A549 (cell line): ENCODE data around the gene SEC31B. TPM values are rescaled to one million over a fixed set of nuclear protein-coding genes. Genes with fewer than 3 reads are reported as not detected.

Experiments
- ATAC-seq, 2 experiments: fragments of 200-7000 bp in 1 of 2; fragments of >200 bp in 1 of 2; cut with Nextera tagmentation in 1 of 2; cut with Tn5 transposase in 1 of 2; 3 replicates each; pipeline versions ENCODE4 v1.8.0 to v1.9.1; 2018 to 2020; ENCODE audit warnings: mild to moderate bottlenecking in 1 of 2, moderate library complexity in 1 of 2
- CTCF ChIA-PET: fragments of 300-600 bp; sonication (Branson Sonifier 250); formaldehyde crosslinking; extraction: SDS; loops from one replicate; lab custom pipeline; 2021; ENCODE audit warnings: antibody characterized with exemption, inconsistent platforms; lab: Yijun Ruan, JAX
- POLR2A ChIA-PET: fragments of 350-600 bp; formaldehyde crosslinking; extraction: SDS; loops from one replicate; lab custom pipeline; 2021; ENCODE audit warnings: antibody characterized with exemption, inconsistent platforms; lab: Yijun Ruan, JAX
- DNase-seq, 2 experiments: peaks; one replicate each; pipeline versions ENCODE4 v3.0.0 to v3.0.0-alpha.2; 2011 to 2016; ENCODE audit warnings: low read depth in 1 of 2, low spot score in 1 of 2
- FAIRE-seq: peaks from 2 replicates; lab custom pipeline; 2011; peaks lifted over from hg19 to GRCh38; lab: Jason Lieb, UNC
- H3K27ac ChIP-seq, 2 experiments: fragments of >200 bp; sonication (Bioruptor Twin); formaldehyde crosslinking; 3 replicates each; pipeline ENCODE4 v1.5.1; 2016 to 2017
- H3K4me1 ChIP-seq: fragments of >200 bp; sonication (Bioruptor Twin); formaldehyde crosslinking; 3 replicates; pipeline ENCODE4 v1.6.1; 2016
- H3K4me2 ChIP-seq: fragments of >200 bp; sonication (Bioruptor Twin); formaldehyde crosslinking; 3 replicates; pipeline ENCODE4 v1.6.1; 2016
- H3K4me3 ChIP-seq: fragments of >200 bp; sonication (Bioruptor Twin); formaldehyde crosslinking; 3 replicates; pipeline ENCODE4 v1.5.1; 2016
- H3K9me3 ChIP-seq: fragments of >200 bp; sonication (Bioruptor Twin); formaldehyde crosslinking; 3 replicates; pipeline ENCODE4 v1.6.1; 2016
- BCL3 ChIP-seq: fragments of >200 bp; sonication (Bioruptor Twin); formaldehyde crosslinking; IDR thresholded peaks from 3 replicates; pipeline ENCODE4 v1.6.1; 2016
- BHLHE40 ChIP-seq: IDR thresholded peaks from 2 replicates; pipeline ENCODE4 v1.6.1; 2012; ENCODE audit warnings: low read depth, low read length, inconsistent platforms
- E2F6 ChIP-seq: IDR thresholded peaks from 2 replicates; pipeline ENCODE4 v1.6.1; 2012; ENCODE audit warnings: low read depth, borderline replicate concordance
- EHF ChIP-seq: fragments of 250-450 bp; sonication (Bioruptor Pico); IDR thresholded peaks from 2 replicates; pipeline ENCODE4 v1.5.0; 2020; ENCODE audit warnings: mild to moderate bottlenecking
- EP300 ChIP-seq, 2 experiments: fragments of >200 bp; sonication (Bioruptor Twin); formaldehyde crosslinking; IDR thresholded peaks; 2 replicates in 1 of 2; 3 replicates in 1 of 2; pipeline ENCODE4 v1.6.1; 2016 to 2017
- FOSL2 ChIP-seq, 2 experiments: fragments of 450-650 bp in 1 of 2; fragments of >200 bp in 1 of 2; sonication (Bioruptor Twin) in 1 of 2; formaldehyde crosslinking; IDR thresholded peaks; 2 replicates each; pipeline versions ENCODE4 v1.5.0 to v1.6.1; 2016 to 2020; ENCODE audit warnings: mild to moderate bottlenecking in 1 of 2, moderate library complexity in 1 of 2
- GATA3 ChIP-seq: IDR thresholded peaks from 2 replicates; pipeline ENCODE4 v1.6.1; 2012; ENCODE audit warnings: borderline replicate concordance
- HOXA7 ChIP-seq: fragments of 250-450 bp; sonication (Bioruptor Pico); IDR thresholded peaks from 2 replicates; pipeline ENCODE4 v1.5.0; 2020; ENCODE audit warnings: mild to moderate bottlenecking, moderate library complexity
- HOXB13 ChIP-seq: fragments of 250-450 bp; sonication (Bioruptor Pico); IDR thresholded peaks from 2 replicates; pipeline ENCODE4 v1.5.0; 2020; ENCODE audit warnings: low read depth, mild to moderate bottlenecking, moderate library complexity
- HOXB5 ChIP-seq: fragments of 250-450 bp; sonication (Bioruptor Pico); IDR thresholded peaks from 2 replicates; pipeline ENCODE4 v1.5.0; 2020; ENCODE audit warnings: mild to moderate bottlenecking, moderate library complexity
- JUN ChIP-seq, 2 experiments: fragments of >200 bp; sonication (Bioruptor Twin); formaldehyde crosslinking; IDR thresholded peaks; 2 replicates in 1 of 2; 3 replicates in 1 of 2; pipeline ENCODE4 v1.6.1; 2016 to 2017
- JUNB ChIP-seq: fragments of >200 bp; sonication (Bioruptor Twin); formaldehyde crosslinking; IDR thresholded peaks from 2 replicates; pipeline ENCODE4 v1.6.1; 2016
- KDM1A ChIP-seq: fragments of 200-600 bp; sonication (generic); IDR thresholded peaks from 2 replicates; pipeline ENCODE4 v1.6.1; 2016; ENCODE audit warnings: low read depth, mild to moderate bottlenecking
- KDM5A ChIP-seq: fragments of 200-600 bp; sonication (generic); IDR thresholded peaks from 2 replicates; pipeline ENCODE4 v1.6.1; 2016; ENCODE audit warnings: antibody characterized with exemption, mild to moderate bottlenecking
- MAFK ChIP-seq: fragments of 450-650 bp; IDR thresholded peaks from 2 replicates; pipeline ENCODE4 v1.6.1; 2014; ENCODE audit not compliant: partially characterized antibody
- MAZ ChIP-seq: fragments of 150-350 bp; IDR thresholded peaks from 2 replicates; pipeline ENCODE4 v1.6.1; 2014; ENCODE audit warnings: antibody characterized with exemption, low read depth, low read length, borderline replicate concordance
- NFE2L2 ChIP-seq: fragments of 150-350 bp; conservative IDR thresholded peaks from 2 replicates; pipeline ENCODE4 v1.6.1; 2014; ENCODE audit warnings: low read length
- PHF8 ChIP-seq: fragments of 200-600 bp; sonication (generic); IDR thresholded peaks from 2 replicates; pipeline ENCODE4 v1.6.1; 2016; ENCODE audit warnings: low read depth, mild to moderate bottlenecking, antibody characterized with exemption, moderate library complexity, borderline replicate concordance
- RAD21 ChIP-seq, 2 experiments: fragments of >200 bp in 1 of 2; sonication (Bioruptor Twin) in 1 of 2; formaldehyde crosslinking in 1 of 2; IDR thresholded peaks in 1 of 2; conservative IDR thresholded peaks in 1 of 2; 2 replicates in 1 of 2; 3 replicates in 1 of 2; pipeline ENCODE4 v1.6.1; 2012 to 2018; ENCODE audit warnings: inconsistent platforms in 1 of 2
- RARB ChIP-seq: fragments of 250-450 bp; sonication (Bioruptor Pico); IDR thresholded peaks from 2 replicates; pipeline ENCODE4 v1.8.0; 2021; ENCODE audit warnings: mild to moderate bottlenecking, moderate library complexity
- RCOR1 ChIP-seq: fragments of 150-350 bp; IDR thresholded peaks from 2 replicates; pipeline ENCODE4 v1.6.1; 2014; ENCODE audit warnings: antibody characterized with exemption, low read length, low read depth
- TFCP2L1 ChIP-seq: fragments of 250-450 bp; sonication (Bioruptor Pico); IDR thresholded peaks from 2 replicates; pipeline ENCODE4 v1.5.0; 2021; ENCODE audit warnings: mild to moderate bottlenecking
- TP53 ChIP-seq: fragments of 250-450 bp; sonication (Bioruptor Pico); IDR thresholded peaks from 2 replicates; pipeline ENCODE4 v1.5.0; 2021; ENCODE audit warnings: mild to moderate bottlenecking, moderate library complexity
- WGBS: methylation state at CpG from one replicate; pipeline ENCODE4 v1.1.6; 2017; ENCODE audit errors: missing lambda C conversion rate; 5-methylcytosine and 5-hydroxymethylcytosine counted together
- polyA plus RNA-seq, 4 experiments: library from polyadenylated mRNA; depleted of rRNA in 3 of 4; stranded (reverse); fragments of >200 nt; fragmentation: RNase III in 1 of 4; extraction: RNeasy Plus Mini Kit Qiagen cat#74134 plus additional on column Dnase treatment in 1 of 4; gene quantifications; 2 replicates in 3 of 4; 3 replicates in 1 of 4; pipeline ENCODE4 v1.2.3, GENCODE V29; 2011 to 2017
- TF ChIP-seq, protein P1 (sequence below): IDR thresholded peaks from 2 replicates; pipeline ENCODE4 v1.6.1; 2012

SEC31B gene
- polyA plus RNA-seq, 2 of the 4 experiments (the other 2 are of a cell fraction), result 6.2 to 7.1 TPM

DNA sequence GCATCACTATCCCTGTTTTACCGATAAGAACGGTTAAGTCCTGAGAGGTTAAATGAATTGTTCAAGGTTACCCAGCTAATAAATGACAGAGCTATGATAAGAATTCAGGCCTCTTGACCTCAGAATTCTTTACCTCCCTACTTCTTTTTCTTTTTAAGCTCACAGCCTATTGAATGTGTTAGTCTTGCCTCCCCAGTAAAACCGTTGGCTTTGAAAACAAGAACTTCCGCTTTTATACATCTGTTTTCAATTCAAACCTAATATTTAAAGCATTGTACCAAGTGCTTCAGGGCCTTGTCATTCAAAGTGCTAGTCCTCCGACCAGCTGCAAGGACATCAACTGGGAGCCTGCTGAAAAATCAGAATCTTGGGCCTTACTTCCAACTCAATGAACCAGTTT lies 15.6 kb downstream of the SEC31B start:
- FAIRE-seq, result no peak

DNA sequence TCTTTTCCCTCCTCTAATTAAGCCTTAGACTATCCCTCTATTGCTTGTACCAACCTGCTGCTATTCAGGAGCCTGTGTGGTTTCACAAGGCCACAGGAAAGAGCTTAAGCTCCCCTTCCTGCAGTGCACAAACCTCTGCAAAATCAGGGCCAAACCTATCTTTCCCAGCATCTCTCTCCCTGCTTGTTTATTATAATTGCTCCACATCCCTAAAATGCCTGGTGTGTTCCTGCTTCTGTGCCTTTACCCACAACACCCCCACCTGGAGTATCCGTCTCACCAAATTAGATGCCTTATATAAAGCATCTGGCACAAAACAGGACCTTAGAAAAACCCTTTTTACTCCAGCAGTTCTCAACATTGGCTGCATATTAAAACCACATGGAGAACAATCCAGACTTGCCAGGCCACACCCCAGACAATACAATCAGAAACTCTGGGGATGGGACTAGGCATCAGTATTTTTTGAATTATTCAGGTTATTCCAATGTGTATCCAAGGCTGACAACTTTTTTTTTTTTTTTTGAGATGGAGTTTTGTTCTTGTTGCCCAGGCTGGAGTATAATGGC lies 16.7 kb downstream of the SEC31B start:
- Histone ChIP-seq H3K27ac (no peak overlapping the region), H3K4me3 (no peak overlapping the region), H3K9me3 (no peaks in the 10 kb centered on the region)
- DNase-seq, result no peak
- WGBS, result 91% methylated on average over 1 of the region's 1 CpG
- FAIRE-seq, result no peak
- TF ChIP-seq EHF (CRISPR knock-in tag), result no peak
- TF ChIP-seq, all 56 proteins: peak for 0
- ChIA-PET CTCF (interaction anchor here (2.3 to 23.5 kb wide), 3 partner anchors 16 to 71 kb away, joined by 9 to 267 read pairs (median 169); partner anchors contain the start of gene SEC31B), POLR2A (interaction anchor here (1.0 kb wide), 1 partner anchor 33 kb away, joined by 4 read pairs; the partner anchor contains the start of gene HIF1AN)
- ATAC-seq, result no peak
- no peak overlapping the region for H3K4me2 ChIP-seq
- H3K4me1 ChIP-seq, result peaks cover 10% of the 10 kb centered on the region; the same call in 2 of the 3 replicates

More for the DNA sequence above, 15.6 kb downstream of the SEC31B start:
- no peaks in the 10 kb centered on the region for H3K9me3 ChIP-seq
- no peak for DNase-seq
- WGBS, result 83% methylated on average over 5 of the region's 5 CpGs
- no peak overlapping the region for H3K4me2 ChIP-seq
- H3K4me3 ChIP-seq, result no peak overlapping the region
- TF ChIP-seq RCOR1, result no peak
- no peak for TF ChIP-seq HOXB5 (CRISPR knock-in tag)
- TF ChIP-seq KDM5A, result no peak
- TF ChIP-seq RAD21 (conservative IDR thresholded peaks at IDR 0.05 in 1 of 2, IDR thresholded peaks at IDR 0.05 in 1 of 2), result no peak
- no peak for TF ChIP-seq EHF (CRISPR knock-in tag)
- TF ChIP-seq MAFK, result no peak
- no peak for TF ChIP-seq TFCP2L1 (CRISPR knock-in tag)
- ChIA-PET POLR2A (no interaction called here), CTCF (interaction anchor here (1.0 to 23.5 kb wide), 5 partner anchors 9 to 164 kb away, joined by 4 to 381 read pairs (median 267); partner anchors contain the start of genes SCD and SEC31B)
- ATAC-seq, result no peak
- peaks cover 10% of the 10 kb centered on the region; the same call in 2 of the 3 replicates for H3K4me1 ChIP-seq
- no peak overlapping the region for H3K27ac ChIP-seq

DNA sequence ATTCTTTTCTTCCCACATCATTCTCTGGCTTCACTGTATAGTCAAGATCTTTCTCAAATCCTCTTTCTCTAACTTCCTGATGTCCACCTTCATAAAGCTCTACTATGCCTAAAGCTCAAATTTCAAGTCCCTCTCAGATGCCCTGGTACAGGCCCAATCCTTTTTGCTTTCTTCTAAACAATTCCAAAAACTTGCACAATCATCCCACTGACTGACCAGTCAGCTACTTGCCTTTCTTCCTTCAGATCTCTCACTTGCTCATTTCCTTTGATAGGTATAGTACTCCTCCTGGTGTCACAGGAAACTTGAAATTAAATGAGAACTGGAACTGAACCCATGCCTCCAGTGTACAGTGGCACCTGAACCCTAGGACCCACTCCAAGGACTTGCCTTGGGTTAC lies 18.2 kb downstream of the SEC31B start:
- CTCF ChIA-PET, result interaction anchor here (0.6 to 25.5 kb wide), 8 partner anchors 9 to 200 kb away, joined by 3 to 381 read pairs (median 4); partner anchors contain the start of gene SEC31B

GRCh38 chr10:100498059-100498458 lies 21.6 kb downstream of the SEC31B start:
- no peak for ATAC-seq
- H3K4me2 ChIP-seq, result no peak overlapping the region
- no peak for TF ChIP-seq GATA3
- TF ChIP-seq NFE2L2, result no peak
- no peak for TF ChIP-seq PHF8
- TF ChIP-seq, protein P1, sequence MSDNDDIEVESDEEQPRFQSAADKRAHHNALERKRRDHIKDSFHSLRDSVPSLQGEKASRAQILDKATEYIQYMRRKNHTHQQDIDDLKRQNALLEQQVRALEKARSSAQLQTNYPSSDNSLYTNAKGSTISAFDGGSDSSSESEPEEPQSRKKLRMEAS, result no peak
- TF ChIP-seq HOXB13 (CRISPR knock-in tag), result no peak
- TF ChIP-seq BHLHE40, result no peak
- TF ChIP-seq RARB (CRISPR knock-in tag), result no peak
- TF ChIP-seq FOSL2 (IDR thresholded peaks at IDR 0.05), result no peak
- no peak for TF ChIP-seq FOSL2 (CRISPR knock-in tag; IDR thresholded peaks at IDR 0.05)
- TF ChIP-seq KDM1A, result no peak
- TF ChIP-seq HOXA7, result no peak
- TF ChIP-seq MAZ, result no peak
- TF ChIP-seq JUN (IDR thresholded peaks at IDR 0.05), result no peak
- TF ChIP-seq MAFK, result no peak
- TF ChIP-seq TP53 (CRISPR knock-in tag), result no peak
- no peak for TF ChIP-seq JUNB
- TF ChIP-seq EP300 (IDR thresholded peaks at IDR 0.05), result no peak
- TF ChIP-seq, all 56 proteins: peak for 0
- no peak for FAIRE-seq
- Histone ChIP-seq H3K4me1 (no peaks in the 10 kb centered on the region), H3K27ac (no peak overlapping the region), H3K4me3 (no peak overlapping the region), H3K9me3 (no peaks in the 10 kb centered on the region)
- CTCF ChIA-PET, result interaction anchor here (0.7 to 25.5 kb wide), 5 partner anchors 15 to 159 kb away, joined by 5 to 381 read pairs (median 169); partner anchors contain the start of gene SEC31B
- WGBS, result 86% methylated on average over 4 of the region's 4 CpGs
- POLR2A ChIA-PET, result no interaction called here
- DNase-seq, result no peak

More for the DNA sequence above, 18.2 kb downstream of the SEC31B start:
- ATAC-seq, result no peak
- Histone ChIP-seq H3K27ac (no peak overlapping the region), H3K4me2 (no peak overlapping the region), H3K4me3 (no peak overlapping the region), H3K4me1 (peaks cover 4% of the 10 kb centered on the region; the same call in 1 of the 3 replicates), H3K9me3 (no peaks in the 10 kb centered on the region)
- TF ChIP-seq BCL3, result no peak
- TF ChIP-seq E2F6, result no peak
- FAIRE-seq, result no peak
- POLR2A ChIA-PET, result no interaction called here
- DNase-seq, result no peak
